ENCODE data around the gene KCNJ3. TPM values are rescaled to one million over a fixed set of nuclear protein-coding genes. Genes with fewer than 3 reads are reported as not detected.

The KCNJ3 gene
- 1.5 TPM for total RNA-seq

GRCh38 chr2:154698296-154698720 lies at the start of gene KCNJ3:
KCNJ3 (plus strand) TSS chr2:154698695; CDS start chr2:154698776, 81 bp downstream.
- Histone ChIP-seq H3K4me1 (no peaks in the 10 kb centered on the region), H3K36me3 (no peaks in the 10 kb centered on the region), H3K9me3 (no peaks in the 10 kb centered on the region), H3K27ac (peak within 1 kb of the TSS; percentile 58), H3K4me3 (peak within 1 kb of the TSS; percentile 64 to 75), H3K27me3 (no peaks in the 10 kb centered on the region)
- intact Hi-C loops (cut with DNase I): loop anchor here (10.0 kb wide), 1 partner anchor 244 kb away; no protein-coding TSS in a partner anchor
- DNase-seq (ENCODE audit: low spot score in 2 of 2): no peak
- TF ChIP-seq, protein P1, sequence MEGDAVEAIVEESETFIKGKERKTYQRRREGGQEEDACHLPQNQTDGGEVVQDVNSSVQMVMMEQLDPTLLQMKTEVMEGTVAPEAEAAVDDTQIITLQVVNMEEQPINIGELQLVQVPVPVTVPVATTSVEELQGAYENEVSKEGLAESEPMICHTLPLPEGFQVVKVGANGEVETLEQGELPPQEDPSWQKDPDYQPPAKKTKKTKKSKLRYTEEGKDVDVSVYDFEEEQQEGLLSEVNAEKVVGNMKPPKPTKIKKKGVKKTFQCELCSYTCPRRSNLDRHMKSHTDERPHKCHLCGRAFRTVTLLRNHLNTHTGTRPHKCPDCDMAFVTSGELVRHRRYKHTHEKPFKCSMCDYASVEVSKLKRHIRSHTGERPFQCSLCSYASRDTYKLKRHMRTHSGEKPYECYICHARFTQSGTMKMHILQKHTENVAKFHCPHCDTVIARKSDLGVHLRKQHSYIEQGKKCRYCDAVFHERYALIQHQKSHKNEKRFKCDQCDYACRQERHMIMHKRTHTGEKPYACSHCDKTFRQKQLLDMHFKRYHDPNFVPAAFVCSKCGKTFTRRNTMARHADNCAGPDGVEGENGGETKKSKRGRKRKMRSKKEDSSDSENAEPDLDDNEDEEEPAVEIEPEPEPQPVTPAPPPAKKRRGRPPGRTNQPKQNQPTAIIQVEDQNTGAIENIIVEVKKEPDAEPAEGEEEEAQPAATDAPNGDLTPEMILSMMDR (IDR thresholded peaks at IDR 0.05): no peak

DNA sequence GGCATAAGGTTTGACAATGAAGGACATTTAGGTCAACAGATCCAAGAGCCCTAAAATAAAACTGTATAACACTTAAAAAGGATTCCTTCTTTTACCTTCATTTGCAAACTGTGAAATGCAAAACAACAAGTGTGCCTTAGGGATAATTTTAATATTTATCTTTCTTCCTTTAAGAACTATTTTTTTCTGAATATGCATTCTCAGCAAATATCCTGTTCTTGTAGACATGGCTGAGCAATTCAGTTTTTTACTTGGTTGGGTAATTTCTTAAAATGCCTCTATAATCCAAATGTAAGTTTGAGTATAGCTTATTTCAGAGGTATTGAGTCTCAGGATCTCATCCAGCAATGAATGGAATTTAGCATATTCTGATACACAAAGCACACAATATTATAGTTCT lies 43.0 kb upstream of the KCNJ3 start:
- DNase-seq (ENCODE audit: low spot score in 2 of 2): no peak
- intact Hi-C loops (cut with DNase I): no loop called here
- TF ChIP-seq, protein P1 (IDR thresholded peaks at IDR 0.05): no peak
- no peaks in the 10 kb centered on the region for H3K36me3 ChIP-seq
- no peak overlapping the region for H3K27ac ChIP-seq
- no peaks in the 10 kb centered on the region for H3K9me3 ChIP-seq
- no peaks in the 10 kb centered on the region for H3K4me1 ChIP-seq
- H3K27me3 ChIP-seq: no peaks in the 10 kb centered on the region
- no peak overlapping the region for H3K4me3 ChIP-seq

GRCh38 chr2:154658854-154659253 lies 39.6 kb upstream of the KCNJ3 start:
- Histone ChIP-seq H3K27me3 (no peaks in the 10 kb centered on the region), H3K4me1 (no peaks in the 10 kb centered on the region), H3K27ac (no peak overlapping the region), H3K36me3 (no peaks in the 10 kb centered on the region), H3K4me3 (no peak overlapping the region), H3K9me3 (no peaks in the 10 kb centered on the region)
- no peak for DNase-seq (ENCODE audit: low spot score in 2 of 2)
- TF ChIP-seq, protein P1 (IDR thresholded peaks at IDR 0.05): no peak
- intact Hi-C loops (cut with DNase I): no loop called here

DNA sequence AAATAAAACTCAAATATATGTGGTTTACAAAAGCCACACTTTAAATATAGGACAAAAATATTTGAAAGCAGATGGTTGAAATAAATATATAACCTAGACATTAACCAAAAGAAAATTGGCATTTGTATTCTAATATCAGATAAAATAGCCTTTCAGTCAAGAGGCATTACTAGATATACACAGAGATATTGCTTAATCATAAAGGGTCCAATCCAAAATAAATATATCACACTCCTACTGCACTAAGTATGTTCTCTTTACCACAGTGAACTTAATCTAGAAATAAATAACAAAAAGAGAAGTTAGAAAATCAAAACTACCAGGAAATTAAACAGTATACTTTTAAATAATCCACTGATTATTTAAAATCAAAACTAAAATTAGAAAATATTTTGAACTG lies 34.2 kb upstream of the KCNJ3 start:
- H3K4me3 ChIP-seq: no peak overlapping the region
- TF ChIP-seq, protein P1 (IDR thresholded peaks at IDR 0.05): no peak
- no peaks in the 10 kb centered on the region for H3K36me3 ChIP-seq
- H3K27ac ChIP-seq: no peak overlapping the region
- H3K9me3 ChIP-seq: no peaks in the 10 kb centered on the region
- intact Hi-C loops (cut with DNase I): no loop called here
- H3K27me3 ChIP-seq: no peaks in the 10 kb centered on the region
- no peak for DNase-seq (ENCODE audit: low spot score in 2 of 2)
- no peaks in the 10 kb centered on the region for H3K4me1 ChIP-seq

GRCh38 chr2:154670083-154670482 lies 28.4 kb upstream of the KCNJ3 start:
- intact Hi-C loops (cut with DNase I): no loop called here
- Histone ChIP-seq H3K27me3 (no peaks in the 10 kb centered on the region), H3K4me3 (no peak overlapping the region), H3K27ac (no peak overlapping the region), H3K4me1 (no peaks in the 10 kb centered on the region), H3K36me3 (no peaks in the 10 kb centered on the region), H3K9me3 (no peaks in the 10 kb centered on the region)
- TF ChIP-seq, protein P1 (IDR thresholded peaks at IDR 0.05): no peak
- no peak for DNase-seq (ENCODE audit: low spot score in 2 of 2)

DNA sequence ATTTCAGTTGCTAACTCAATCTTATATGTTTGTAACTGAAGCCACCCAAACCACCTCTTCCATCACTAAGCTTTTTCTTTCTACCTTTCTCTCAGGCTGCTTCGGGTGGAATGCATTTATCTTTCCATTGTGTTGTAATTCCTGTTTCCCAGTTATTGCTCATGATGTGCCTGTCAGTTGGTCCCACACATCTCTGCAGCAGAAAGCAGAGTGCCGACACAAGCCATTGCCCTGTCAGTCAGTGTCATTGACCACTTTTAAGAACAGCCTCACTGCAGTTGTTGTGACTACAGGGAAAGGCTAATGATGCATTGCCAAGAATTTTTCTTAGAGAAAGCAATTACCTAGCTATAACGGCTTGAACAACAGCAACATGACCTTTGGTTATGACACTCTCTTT lies 24.8 kb upstream of the KCNJ3 start:
- intact Hi-C loops (cut with DNase I): no loop called here
- H3K27ac ChIP-seq: no peak overlapping the region
- no peaks in the 10 kb centered on the region for H3K4me1 ChIP-seq
- no peaks in the 10 kb centered on the region for H3K27me3 ChIP-seq
- no peak overlapping the region for H3K4me3 ChIP-seq
- H3K36me3 ChIP-seq: no peaks in the 10 kb centered on the region
- TF ChIP-seq, protein P1 (IDR thresholded peaks at IDR 0.05): no peak
- DNase-seq (ENCODE audit: low spot score in 2 of 2): no peak
- H3K9me3 ChIP-seq: no peaks in the 10 kb centered on the region
